Measurements from ENCODE around the gene SGMS1. TPM values are rescaled to one million over a fixed set of nuclear protein-coding genes. Genes with fewer than 3 reads are reported as not detected.
A peak's percentile ranks its signal among the peaks of the same experiment; 100 is the strongest.
"Not testable (repeated sequence)": the region's sequence is repeated elsewhere in the genome, so short reads cannot be mapped to it uniquely, and the experiment has no call there.

The SGMS1 gene
- total RNA-seq, 1 donor from 2014 or later, result 20.8 TPM

- peak; percentile 55 for ATAC-seq
Measured at GRCh38 chr10:50579491-50580261, 44.1 kb downstream of the SGMS1 start.

- ATAC-seq, result no peak
Measured at GRCh38 chr10:50578949-50579348, 44.8 kb downstream of the SGMS1 start.

GRCh38 chr10:50577681-50578350 is 45.9 kb downstream of the SGMS1 start:
- ATAC-seq, result no peak

DNA sequence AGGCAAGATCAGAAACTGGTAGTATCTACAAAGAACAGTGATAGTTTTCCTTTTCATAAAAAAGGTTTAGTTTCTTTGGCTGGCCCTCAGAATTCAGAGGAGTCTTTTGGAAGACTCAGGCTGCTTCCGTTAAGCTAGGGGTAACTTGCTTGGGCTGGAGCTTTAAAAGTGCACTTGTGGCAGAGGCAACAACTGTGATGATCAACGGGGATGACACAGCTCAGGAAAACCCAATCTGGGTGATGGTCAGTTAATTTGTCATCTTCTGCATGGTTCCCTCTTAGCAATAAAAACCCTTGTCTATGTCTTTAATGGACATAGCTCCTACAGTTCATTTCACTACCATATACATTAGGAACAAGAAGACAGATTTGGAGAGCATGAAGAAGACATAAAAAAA is 46.7 kb downstream of the SGMS1 start:
- no peak for ATAC-seq

DNA sequence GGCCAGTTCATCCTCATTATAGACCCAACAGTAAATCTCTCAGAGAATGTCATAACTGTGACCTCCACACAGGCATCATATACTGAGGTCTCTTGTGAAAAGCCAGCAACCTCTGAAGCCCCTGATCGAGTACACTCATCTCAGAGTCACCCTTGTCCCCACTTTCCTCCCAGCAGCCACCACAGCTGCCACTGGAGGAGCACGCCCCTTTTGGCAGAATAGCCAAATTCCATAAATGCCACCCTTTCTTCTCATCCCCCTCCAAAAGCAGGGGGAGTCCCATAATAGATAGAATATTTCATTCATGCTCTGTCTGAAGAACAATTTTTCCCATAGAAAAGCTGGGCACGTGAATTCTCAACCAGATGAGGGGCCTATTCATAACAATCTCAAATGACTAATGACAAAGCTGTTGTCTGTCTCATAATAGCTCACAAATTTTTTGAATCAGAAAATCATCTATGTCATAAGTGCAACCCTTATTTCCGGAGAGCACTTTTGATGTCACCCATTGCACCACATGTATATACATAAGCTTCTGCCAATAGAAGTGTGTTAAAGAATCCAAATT is 47.4 kb downstream of the SGMS1 start:
- no peak for ATAC-seq

DNA sequence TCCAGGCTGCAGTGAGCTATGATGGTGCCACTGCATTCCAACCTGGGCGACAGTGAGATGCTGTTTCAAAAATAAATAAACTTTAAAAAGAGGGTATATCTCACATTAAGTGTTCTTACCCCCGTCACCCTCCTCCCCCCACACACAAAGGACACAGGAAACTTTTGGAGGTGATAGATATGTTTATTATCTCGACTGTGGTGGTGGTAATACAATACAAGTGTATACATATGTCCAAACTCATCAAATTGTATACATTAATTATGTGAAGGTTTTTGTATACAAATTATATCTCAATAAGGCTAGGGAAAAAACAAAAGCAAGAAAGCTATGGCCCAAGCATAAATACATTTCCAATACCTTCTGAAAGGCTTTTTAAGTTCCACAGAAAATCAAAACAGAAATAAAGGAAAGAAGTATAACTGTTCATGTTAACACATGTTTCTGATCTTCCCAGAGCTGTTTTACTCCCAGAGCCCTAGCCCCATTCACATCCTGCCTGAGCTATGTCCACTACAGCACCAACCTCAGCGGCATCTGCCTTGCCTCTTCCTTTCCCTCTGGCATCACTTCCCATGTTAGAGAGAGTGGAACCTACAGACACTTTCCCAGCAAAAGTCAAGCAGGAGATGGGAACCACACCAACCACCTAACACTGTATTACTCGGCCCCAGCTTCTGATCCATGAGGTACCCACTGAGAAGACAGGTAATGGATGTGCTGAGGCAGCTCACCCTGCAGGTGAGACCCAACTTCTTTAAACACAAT is 48.1 kb downstream of the SGMS1 start:
- ATAC-seq, result no peak

GRCh38 chr10:50574931-50575330 is 48.8 kb downstream of the SGMS1 start:
- no peak for ATAC-seq

DNA sequence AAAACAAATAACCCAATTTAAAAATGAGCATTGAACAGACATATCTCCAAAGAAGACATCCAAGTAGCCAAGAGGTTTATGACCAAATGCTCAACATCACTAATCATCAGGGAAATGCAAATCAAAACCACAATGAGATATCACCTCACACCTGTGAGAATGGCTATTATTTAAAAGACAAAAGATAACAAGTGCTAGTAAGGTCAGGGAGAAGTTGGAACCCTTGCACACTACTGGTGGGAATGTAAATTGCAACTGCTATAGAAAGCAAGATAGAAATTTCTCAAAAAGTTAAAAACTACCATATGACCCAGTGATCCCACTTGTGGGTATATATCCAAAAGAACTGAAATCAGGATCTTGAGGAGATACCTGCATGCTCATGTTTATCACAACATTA is 49.5 kb downstream of the SGMS1 start:
- no peak for ATAC-seq

DNA sequence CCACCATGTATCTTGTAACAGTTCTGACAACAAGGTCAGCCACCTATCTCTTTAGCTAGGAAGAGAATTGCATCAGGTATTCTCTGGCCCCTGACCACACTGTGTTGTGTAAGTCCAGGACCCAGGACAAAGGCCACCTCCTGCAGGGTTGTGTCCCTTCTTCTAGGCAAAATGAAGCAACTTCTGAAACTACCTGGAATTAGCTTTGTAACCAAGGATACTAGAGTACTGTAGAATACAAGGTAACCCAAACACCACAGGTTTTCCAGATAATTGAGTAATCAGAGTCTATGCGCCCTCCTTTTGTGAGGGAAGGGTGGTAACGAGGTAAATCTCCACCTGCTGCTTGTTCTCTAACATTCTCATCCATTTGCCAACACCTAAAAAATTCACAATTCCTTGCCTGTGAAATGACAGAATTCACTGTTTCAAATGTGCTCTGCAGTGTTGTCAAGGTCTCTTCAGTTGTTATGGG is 51.7 kb downstream of the SGMS1 start:
- ATAC-seq, result no peak

DNA sequence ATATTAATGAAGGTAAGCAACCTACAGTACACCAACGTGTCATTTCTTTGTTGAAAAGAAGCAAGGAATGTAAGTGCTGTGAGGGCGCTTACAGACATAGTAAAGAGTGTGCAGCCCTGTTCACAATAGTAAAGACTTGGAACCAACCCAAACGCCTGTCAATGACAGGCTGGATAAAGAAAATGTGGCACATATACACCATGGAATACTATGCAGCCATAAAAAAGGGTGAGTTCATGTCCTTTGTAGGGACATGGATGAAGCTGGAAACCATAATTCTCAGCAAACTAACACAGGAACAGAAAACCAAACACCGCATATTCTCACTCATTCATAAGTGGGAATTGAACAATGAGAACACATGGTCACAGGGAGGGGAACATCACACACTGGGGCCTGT is 55.0 kb downstream of the SGMS1 start:
- ATAC-seq, result not testable (repeated sequence)

GRCh38 chr10:50567384-50567783 is 56.4 kb downstream of the SGMS1 start:
- ATAC-seq, result no peak

DNA sequence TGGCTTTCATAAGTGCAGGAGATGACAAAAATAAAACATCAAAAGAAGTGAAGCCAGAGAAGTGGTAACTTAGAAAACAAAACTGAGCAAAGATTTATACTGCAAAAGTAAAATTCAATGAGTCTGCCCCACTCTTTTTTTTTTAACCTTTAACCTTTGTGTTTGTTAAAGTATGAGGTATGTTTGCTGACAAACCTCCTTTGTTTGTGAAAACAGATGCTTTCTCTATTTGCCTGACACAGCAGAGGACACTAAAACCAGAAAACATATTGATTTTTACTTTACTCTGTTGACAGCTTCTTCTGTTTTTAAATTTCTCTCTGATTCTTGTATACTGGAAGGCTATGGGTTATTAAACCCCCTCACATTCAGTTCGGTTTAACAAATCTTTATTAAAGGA is 57.6 kb downstream of the SGMS1 start:
- no peak for ATAC-seq

GRCh38 chr10:50565301-50566083 is 58.3 kb downstream of the SGMS1 start:
- ATAC-seq, result no peak

- ATAC-seq, result no peak
Measured at GRCh38 chr10:50563906-50564305, 59.9 kb downstream of the SGMS1 start.

DNA sequence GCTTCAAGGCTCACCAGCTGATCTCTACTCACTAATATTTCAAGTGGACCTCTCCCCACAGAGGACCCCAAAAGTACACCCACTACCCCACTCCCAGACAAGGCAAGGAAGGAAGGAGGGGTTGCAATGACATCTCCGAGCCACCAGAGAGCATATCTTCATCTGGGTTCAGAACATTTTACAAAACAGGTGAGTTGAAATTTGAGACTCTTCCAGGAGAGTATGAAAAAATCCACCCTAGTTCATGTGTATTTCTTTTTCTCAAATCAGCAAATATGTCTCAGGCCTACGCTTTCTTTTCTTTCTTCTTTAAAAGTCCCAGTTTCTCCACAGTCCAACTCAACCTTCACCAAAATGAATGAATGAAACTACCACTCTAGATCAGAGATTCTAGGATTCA is 61.9 kb downstream of the SGMS1 start:
- peak; percentile 65 for ATAC-seq

- peak; percentile 52 for ATAC-seq
Measured at GRCh38 chr10:50561266-50561665, 62.5 kb downstream of the SGMS1 start.

DNA sequence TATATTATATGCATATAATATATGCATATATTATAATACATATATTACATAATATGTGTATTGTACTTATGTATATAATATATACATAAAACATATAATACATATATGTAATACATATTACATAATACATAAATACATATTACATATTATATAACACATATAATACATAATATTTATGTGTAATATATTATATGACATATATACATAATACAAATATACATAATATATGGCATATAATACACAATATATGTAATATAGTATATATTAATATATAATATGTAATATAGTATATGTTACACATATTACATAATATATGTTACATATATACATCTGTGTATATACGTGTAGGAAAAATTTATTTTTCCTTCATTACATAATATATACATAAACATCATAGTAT is 63.4 kb downstream of the SGMS1 start:
- no peak for ATAC-seq

GRCh38 chr10:50558371-50558770 is 65.4 kb downstream of the SGMS1 start:
- ATAC-seq, result no peak

- no peak for ATAC-seq
Measured at GRCh38 chr10:50557130-50557682, 66.5 kb downstream of the SGMS1 start.

DNA sequence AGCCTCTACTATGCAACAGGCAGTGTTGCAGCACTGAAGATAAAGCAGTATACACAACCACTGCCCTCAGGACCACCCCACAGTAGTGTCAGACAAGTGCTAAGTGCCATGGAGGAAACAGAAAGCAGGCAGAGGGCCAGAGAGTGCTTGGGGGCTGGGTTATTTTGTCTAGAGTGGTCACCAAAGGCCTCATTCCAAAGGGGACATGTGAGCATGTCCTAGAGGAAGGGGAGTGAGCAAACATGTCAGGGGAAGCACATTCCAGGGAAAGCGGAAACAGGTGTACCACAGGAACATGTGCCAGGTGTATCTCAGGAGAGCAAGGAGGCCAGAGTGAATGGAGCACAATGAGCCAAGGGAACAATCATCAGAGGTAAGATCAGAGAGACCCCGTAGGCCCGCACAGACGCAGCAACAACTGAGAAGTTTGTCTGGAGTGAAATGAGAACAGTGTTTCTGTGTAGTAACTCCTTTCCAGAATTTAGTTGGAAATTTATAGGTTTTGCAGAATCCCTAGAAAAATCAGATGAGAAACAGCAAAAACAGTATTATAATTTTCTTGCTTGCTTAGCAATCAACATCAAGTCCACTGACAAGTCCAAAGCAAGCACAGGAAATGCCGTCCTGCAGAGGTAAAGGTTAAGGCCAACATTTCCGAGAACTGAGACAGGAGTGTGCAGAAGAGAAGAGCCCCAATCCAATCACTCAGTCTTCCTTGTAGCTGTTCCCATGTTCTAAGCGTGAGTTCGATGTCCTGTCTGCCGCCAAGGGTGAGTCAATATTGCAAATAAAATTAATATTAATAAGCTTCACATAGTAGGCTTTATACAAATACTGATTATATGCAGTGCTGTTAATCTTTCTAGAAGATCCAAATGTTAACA is 67.3 kb downstream of the SGMS1 start:
- ATAC-seq, result no peak

All from esophagus mucosa (tissue), 1 donor.